ENCODE measurements around the gene MYZAP. TPM values are rescaled to one million over a fixed set of nuclear protein-coding genes. Genes with fewer than 3 reads are reported as not detected.

The MYZAP gene
- total RNA-seq, 1 experiment from 2014 or later: 1.1 TPM

GRCh38 chr15:57656434-57656833, 64.7 kb downstream of the MYZAP start:
- DNase-seq (ENCODE audit: low read depth, low spot score) (no peak), ATAC-seq (no peak)
- Histone ChIP-seq H3K4me1 (ENCODE audit: control insufficient read depth, insufficient read depth, low read length) (no peaks in the 10 kb centered on the region), H3K9me3 (ENCODE audit: control insufficient read depth, insufficient read depth, low read depth, low read length) (no peaks in the 10 kb centered on the region), H3K27me3 (ENCODE audit: control insufficient read depth, insufficient read depth, low read length) (peaks cover 15% of the 10 kb centered on the region), H3K4me3 (ENCODE audit: low read depth in 2 of 2, low read length in 2 of 2) (no peak overlapping the region), H3K36me3 (ENCODE audit: control insufficient read depth, insufficient read depth, low read length) (no peaks in the 10 kb centered on the region), H3K27ac (ENCODE audit: low read length) (no peak overlapping the region)
- intact Hi-C loops (cut with micrococcal nuclease; ENCODE audit: unreplicated experiment) (no loop called here), in situ Hi-C loops (cut with HindIII; ENCODE audit: low pct_unique_long_range_greater_than_20kb, low sequenced_read_pairs) (no loop called here)
- no TSS peak for BruUV-seq (replicated peaks)
- ChIA-PET POLR2A (no interaction called here), CTCF (no interaction called here)
- TF ChIP-seq REST (IDR thresholded peaks at IDR 0.05; ENCODE audit: insufficient read depth in 1 of 2, low read depth in 2 of 2, low read length in 1 of 2) (no peak), POLR2AphosphoS5 (IDR thresholded peaks at IDR 0.05; ENCODE audit: low read depth, low read length) (no peak), CTCF (IDR thresholded peaks at IDR 0.05) (no peak), SIN3A (IDR thresholded peaks at IDR 0.05; ENCODE audit: borderline replicate concordance, insufficient read depth, low read depth, low read length) (no peak), TCF7L2 (IDR thresholded peaks at IDR 0.05; ENCODE audit: low read depth, low read length) (no peak)

GRCh38 chr15:57657619-57658018, 65.9 kb downstream of the MYZAP start:
- intact Hi-C loops (cut with micrococcal nuclease; ENCODE audit: unreplicated experiment) (no loop called here), in situ Hi-C loops (cut with HindIII; ENCODE audit: low pct_unique_long_range_greater_than_20kb, low sequenced_read_pairs) (no loop called here)
- ChIA-PET POLR2A (no interaction called here), CTCF (no interaction called here)
- Histone ChIP-seq H3K4me1 (ENCODE audit: control insufficient read depth, insufficient read depth, low read length) (no peaks in the 10 kb centered on the region), H3K27me3 (ENCODE audit: control insufficient read depth, insufficient read depth, low read length) (peaks cover 21% of the 10 kb centered on the region), H3K9me3 (ENCODE audit: control insufficient read depth, insufficient read depth, low read depth, low read length) (no peaks in the 10 kb centered on the region), H3K36me3 (ENCODE audit: control insufficient read depth, insufficient read depth, low read length) (no peaks in the 10 kb centered on the region), H3K4me3 (ENCODE audit: low read depth in 2 of 2, low read length in 2 of 2) (no peak overlapping the region), H3K27ac (ENCODE audit: low read length) (no peak overlapping the region)
- no TSS peak for BruUV-seq (replicated peaks)
- DNase-seq (ENCODE audit: low read depth, low spot score): no peak
- TF ChIP-seq TCF7L2 (IDR thresholded peaks at IDR 0.05; ENCODE audit: low read depth, low read length) (no peak), SIN3A (IDR thresholded peaks at IDR 0.05; ENCODE audit: borderline replicate concordance, insufficient read depth, low read depth, low read length) (no peak), CTCF (IDR thresholded peaks at IDR 0.05) (no peak), POLR2AphosphoS5 (IDR thresholded peaks at IDR 0.05; ENCODE audit: low read depth, low read length) (no peak), REST (IDR thresholded peaks at IDR 0.05; ENCODE audit: insufficient read depth in 1 of 2, low read depth in 2 of 2, low read length in 1 of 2) (no peak)
- ATAC-seq: no peak
